Right renal cortex interstitium (tissue), 3 donors: ENCODE measurements around the gene ACO2. TPM values are rescaled to one million over a fixed set of nuclear protein-coding genes. Genes with fewer than 3 reads are reported as not detected.
"Not testable (repeated sequence)": the region's sequence is repeated elsewhere in the genome, so short reads cannot be mapped to it uniquely, and the experiment has no call there.

Experiments used
- DNase-seq, 3 donors: peaks; one replicate each; pipeline ENCODE4 v3.0.0-alpha.2; 2013; ENCODE audit warnings: low read depth in 3 of 3, low spot score in 2 of 3
- polyA plus RNA-seq, 3 donors: library from polyadenylated mRNA; unstranded; fragments of 120-200 nt; gene quantifications; one replicate each; pipeline ENCODE4 v1.2.1, GENCODE V29; 2013; ENCODE audit not compliant: insufficient read length in 3 of 3

Gene ACO2
- polyA plus RNA-seq = 100 to 1,000 TPM; 116 to 135 (median 127) TPM

DNA sequence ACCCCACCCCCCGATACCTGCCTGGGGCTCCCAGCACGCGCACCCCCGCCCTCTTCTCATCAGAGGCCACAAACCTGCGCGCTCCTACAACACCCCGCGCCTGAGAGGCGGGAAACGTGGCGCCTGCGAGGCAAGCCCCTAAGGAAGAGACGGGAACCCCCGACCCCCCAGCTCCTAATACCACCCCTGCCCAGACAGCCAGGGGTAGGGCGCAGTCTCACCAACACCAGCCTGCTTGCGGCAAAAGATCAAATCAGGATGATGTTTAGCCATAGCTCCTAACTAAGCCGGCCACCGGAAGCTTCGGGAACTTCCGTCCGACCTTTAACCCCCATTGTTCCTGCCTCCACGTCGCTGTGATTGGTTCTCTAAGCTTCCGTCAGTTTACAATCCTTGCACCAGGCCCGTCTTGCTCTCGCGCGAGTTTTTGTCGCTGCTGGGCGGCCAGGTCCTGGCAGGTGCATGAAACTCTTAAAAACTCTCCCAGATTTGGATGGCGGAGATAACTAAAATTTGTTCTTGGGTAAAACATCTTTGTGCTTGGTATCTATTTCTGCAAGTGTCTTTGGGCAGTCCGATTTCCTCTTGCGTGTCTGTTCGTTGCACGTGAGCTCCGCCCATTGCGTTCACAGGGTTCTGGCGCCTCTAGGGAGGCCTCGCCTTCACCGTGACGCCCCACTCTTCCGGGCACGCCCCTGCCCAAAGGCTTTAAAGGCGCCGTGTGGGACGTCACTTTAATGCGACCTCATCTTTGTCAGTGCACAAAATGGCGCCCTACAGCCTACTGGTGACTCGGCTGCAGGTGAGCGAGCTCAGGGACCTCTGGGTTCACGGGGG is at the start of gene ACO2, which contains the start of gene PHF5A:
ACO2 (plus strand) TSS at position 737 of the 837 bp plus-strand sequence; CDS start at position 767, 30 bp downstream.
PHF5A (minus strand) TSS at position 312 of the 837 bp plus-strand sequence; CDS start at position 273, 39 bp downstream.
- DNase-seq = peak; percentile 99 to 100 (median 99)

DNA sequence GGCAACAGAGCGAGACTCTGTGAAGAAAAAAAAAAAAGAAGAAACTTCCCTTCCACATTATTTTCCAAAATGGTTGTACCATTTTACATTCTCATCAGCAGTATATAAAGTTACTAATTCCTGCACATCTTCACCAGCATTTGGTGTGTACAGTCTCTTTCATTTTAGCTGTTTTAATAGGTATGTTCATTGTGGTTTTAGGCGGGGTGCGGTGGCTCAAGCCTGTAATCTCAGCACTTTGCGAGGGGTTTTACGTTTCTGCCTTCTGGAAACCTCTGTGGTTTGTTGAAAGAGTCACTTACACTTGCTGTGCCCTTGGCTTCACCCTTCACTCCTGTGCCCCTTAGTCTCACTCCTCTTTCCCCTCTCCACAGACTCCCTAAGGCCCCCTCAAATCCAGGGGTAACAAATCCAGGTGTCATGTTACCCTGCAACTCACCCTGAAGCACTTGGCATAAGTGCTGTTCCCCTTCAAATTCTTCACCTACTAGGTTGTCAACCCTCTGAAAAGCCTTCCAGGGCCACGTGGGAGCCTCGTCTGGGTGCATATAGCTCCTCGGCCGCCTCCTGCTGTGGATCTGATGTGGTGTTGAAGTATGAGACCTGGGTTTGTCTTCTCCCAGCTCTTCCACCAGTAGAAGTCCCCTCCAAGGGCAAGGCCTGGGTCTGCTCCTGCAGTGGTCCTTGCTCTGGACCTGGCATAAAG is 43.1 kb upstream of the ACO2 start:
- DNase-seq = no peak

DNA sequence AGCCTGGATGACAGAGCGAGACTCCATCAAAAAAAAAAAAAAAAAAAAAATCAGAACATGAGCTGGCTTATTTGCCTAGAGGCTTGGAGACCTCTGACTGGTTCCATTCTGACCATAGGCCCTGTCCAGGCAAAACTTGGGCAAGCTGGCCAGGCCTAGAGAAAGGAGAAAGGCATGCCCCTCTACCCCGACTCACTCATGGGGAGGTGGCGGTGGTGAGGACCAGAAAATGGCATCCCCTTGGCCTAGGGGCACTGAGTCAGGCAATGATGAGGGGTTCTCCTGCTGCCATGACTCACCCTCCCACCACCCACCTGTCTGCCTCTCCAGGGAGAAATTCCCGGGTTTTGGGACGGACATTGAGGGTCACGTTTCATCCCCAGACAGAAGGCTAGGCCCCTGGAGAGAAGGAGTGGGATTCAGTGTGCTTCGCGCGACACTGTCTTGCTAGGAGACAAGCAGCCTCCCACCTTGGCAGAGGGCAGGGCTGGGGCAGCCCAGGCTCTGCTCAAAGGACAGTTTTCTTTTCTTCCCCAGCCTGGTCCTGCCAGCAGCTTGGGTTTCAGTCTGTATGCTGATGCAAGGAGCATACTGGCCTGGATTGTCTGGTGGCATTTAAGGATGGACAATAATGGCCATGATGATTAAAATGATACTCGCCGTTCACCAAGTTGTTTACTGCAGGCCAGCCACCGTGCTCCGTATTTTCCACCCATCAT is 39.5 kb upstream of the ACO2 start:
- no peak for DNase-seq

DNA sequence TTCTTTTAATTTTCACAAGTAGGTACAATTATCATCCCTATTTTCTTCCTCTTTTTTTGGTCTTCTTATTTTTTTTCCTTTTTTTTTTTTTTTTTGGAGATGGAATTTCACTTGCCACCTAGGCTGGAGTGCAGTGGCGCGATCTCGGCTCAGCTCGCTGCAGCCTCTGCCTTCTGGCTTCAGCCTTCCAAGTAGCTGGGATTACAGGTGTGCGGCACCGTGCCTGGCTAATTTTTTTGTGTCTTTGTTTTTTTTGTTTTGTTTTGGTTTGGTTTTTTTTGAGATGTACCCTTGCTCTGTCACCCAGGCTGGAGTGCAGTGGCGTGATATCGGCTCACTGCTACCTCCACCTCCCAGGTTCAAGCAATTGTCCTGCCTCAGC is 39.0 kb upstream of the ACO2 start:
- DNase-seq = no peak

DNA sequence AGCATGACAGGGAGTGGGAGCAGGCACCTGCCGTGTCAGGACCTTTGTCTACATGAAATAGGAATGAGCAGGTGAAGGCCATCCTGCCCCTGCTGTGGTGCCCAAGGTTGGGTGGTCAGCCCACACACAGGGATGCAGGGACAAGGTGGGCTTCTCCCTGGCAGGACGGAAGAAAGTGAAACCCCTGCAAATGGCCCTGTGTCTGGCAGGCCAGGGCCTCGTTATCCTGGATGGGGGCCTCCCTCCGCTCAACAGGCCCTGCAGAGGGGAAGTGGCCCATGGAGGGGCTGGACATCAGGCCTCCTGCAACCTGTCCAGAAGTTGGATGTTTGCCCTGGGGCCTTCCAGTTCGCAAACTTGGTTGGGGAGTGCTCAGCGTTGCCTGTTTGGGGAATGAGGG is 37.3 kb upstream of the ACO2 start:
- no peak for DNase-seq

DNA sequence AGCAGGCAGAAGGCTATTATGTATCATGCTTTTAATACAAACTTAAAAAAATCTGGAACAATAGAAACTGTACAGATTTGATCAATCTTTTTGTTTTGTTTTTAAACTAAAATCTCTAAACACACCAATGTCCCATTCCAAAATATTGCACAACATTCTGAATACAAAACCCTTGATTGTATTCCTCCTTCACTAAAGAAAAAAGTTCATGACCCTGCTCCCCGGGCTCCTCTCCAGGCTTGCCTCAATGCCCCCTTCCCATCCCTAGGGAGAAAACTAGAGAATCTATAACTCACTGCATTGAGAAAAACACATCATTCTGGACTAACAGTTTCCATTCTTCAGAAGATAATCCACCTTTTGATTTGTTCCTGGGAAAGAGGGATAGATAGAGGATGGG is 35.4 kb upstream of the ACO2 start:
- DNase-seq = not testable (repeated sequence)

DNA sequence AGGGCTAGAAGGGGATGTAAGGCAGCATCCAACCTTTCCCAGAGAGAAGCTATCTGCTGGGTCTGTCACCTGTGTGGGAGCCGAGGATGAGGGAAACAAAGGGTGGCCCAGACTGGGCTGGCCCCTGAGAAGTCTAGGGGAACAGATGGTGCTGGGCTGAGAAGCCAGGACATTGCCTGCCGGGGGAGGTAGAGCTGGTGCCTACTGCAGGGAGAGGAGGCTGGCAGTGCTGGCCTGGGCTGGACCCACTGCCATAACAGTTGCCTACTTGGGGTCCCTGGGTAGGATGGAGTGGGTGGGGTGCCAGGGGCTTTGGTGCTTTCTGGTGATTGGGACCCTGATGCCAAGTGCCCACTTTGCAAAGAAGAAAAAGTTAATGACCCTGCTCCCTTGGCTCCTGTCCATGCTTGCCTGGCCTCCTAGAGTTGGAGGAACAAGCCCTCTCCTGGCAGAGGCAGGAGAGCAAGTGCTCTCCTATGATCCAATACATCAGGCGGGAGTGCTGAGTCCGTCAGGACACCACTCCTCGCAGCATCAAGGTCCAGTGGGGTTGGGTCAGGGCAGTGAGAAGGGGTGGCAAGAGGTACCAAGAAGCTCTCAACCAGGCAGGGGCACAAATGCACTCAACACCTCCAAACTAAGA is 34.4 kb upstream of the ACO2 start:
- DNase-seq = not testable (repeated sequence)

DNA sequence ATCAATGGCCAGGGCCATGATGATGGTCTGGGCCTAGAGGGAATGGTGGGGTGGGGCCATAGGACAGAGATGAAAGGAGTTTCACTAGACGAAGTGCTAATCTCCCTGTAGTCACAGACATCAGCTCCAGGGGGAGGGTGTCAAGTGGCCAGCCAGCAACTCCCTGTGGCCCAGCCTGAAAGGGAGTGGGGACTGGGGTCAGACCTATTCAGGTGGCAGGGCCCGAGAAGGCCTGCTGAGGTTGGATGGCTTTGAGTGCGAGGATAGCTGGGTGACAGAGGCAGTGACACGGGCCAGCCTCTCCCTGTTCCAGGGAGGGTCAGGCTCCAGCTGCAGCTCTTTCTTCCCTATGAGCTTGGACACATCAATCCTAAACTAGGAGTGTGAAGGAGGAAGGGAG is 33.4 kb upstream of the ACO2 start:
- no peak for DNase-seq

DNA sequence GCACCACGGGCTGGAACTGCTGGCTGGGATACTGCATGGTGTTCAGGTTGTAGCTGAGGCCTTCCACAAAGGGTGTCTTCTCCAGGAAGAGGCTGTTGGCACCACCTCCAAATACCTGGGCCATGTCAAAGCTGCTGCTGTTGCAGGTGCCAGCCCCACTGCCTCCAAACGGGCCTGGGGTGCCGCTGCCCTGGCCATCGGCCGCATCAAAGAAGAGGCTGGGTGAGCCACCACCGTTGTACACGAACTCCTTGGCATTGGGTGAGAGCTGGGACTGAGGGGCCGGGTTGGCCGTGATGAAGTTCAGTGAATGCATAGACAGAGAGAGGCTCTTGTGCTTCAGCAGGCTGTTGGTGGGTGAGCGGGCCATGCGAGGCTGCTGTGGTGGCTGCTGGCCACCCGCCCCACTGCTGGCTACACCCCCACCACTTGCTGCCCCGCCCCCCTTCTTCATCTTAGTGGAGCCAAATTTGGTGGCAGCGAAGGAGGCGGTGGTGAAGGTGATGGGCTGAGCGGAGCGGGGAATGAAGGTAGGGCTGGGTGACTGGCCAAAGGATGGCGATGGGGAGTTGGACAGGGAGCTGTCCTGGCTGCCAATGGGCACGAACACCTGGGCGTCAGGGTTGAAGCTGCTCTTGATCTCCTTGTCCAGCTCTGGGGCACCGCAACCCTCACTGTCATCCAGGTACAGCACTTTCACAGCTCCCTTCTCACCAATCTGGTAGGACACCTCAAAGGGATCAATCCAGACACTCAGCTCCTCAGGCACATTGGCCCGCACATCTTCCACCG is 32.4 kb upstream of the ACO2 start:
- no peak for DNase-seq

DNA sequence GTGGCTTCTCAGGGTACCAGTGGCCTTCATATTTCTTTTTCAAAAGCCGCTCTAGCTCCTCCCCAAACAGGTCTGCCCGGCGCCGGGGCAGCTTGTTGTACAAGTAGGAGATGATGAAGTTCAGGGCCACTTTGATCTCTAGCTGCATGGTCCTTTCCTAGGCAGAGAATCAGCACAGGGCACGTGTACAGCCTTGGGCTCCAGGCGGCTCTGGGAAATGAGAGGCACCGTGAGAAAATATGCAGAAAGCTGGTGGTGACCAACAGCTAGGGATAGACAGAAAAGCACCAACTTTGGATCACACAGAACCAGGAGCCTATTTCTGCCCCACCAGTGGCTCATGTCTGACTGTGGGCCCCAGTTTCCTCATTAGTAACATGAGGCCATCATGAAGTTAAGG is 31.7 kb upstream of the ACO2 start:
- no peak for DNase-seq

DNA sequence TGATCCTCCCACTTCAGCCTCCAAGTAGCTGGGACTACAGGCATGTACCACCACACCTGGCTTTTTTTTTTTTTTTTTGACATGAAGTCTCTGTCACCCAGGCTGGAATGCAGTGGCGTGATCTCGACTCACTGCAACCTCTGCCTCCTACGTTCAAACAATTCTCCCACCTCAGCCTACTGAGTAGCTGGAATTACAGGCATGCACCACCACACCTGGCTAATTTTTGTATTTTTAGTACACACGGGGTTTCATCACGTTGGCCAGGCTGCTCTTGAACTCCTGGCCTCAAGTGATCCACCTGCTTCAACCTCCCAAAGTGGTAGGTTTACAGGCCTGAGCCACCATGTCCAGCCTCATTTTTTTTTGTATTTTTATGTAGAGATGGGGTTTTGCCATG is 28.4 kb upstream of the ACO2 start:
- DNase-seq = not testable (repeated sequence)

DNA sequence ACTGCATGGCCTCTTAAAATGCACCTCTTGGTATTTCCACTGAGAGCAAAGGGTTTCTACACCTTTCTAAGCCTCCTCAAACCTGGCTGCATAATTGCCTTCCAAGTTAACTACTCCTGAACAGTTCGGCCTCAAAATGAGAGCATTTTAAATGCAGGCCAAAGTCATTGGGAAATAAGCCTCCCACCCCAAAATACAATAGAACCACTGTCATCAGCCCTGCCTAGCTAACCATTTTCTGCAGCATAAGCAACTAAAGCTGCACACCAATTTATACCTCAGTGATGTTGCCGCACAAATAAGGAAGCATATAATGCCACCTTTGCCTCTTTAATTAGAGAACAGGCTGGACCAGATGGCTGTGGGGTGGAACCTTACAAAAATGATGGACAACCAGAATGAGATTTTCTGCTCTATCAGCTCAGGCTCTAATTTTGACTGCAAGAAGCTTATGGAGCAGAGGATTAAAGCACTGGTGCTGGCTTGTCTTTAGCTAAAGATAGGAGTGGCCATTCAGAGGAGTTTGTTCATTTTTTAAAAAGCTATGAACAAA is 26.6 kb upstream of the ACO2 start:
- DNase-seq = no peak

DNA sequence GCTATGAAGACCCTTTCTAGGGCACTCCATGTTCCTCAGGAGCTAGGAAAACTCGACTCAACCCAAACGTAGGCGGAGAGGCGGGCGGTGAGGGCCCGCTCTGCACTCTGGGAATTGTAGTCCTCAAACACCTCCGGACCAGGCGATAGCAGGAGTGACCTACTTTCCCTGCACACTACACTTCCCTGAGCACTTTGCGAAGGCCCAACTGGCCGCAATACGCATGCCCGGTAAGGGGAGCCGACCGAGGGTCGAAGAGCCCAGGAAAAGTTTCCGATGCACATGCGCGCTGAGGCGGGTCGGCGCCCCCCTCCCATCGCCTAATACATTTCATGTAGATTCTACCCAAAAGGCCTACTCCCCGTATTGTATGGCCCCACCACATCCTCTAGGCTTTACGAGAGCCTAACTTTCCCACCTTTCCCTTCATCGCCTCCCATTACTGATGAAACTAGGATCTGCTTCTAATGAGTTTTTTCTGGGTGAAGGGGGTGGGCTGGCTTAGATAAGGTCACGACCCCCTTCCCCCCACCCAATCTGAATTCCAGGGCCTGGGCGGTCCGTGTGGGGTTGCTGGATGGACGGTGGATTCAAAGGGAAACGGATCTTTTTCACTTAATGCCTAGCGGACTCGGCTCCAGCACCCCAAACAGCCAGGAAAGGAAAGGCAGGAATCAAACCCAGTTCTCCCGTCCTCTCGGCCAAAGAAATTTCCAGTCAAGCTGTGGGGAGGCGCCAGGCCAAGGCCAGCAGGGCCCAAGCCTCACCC is 24.4 kb upstream of the ACO2 start:
- peak; percentile 91 to 97 (median 92) for DNase-seq

DNA sequence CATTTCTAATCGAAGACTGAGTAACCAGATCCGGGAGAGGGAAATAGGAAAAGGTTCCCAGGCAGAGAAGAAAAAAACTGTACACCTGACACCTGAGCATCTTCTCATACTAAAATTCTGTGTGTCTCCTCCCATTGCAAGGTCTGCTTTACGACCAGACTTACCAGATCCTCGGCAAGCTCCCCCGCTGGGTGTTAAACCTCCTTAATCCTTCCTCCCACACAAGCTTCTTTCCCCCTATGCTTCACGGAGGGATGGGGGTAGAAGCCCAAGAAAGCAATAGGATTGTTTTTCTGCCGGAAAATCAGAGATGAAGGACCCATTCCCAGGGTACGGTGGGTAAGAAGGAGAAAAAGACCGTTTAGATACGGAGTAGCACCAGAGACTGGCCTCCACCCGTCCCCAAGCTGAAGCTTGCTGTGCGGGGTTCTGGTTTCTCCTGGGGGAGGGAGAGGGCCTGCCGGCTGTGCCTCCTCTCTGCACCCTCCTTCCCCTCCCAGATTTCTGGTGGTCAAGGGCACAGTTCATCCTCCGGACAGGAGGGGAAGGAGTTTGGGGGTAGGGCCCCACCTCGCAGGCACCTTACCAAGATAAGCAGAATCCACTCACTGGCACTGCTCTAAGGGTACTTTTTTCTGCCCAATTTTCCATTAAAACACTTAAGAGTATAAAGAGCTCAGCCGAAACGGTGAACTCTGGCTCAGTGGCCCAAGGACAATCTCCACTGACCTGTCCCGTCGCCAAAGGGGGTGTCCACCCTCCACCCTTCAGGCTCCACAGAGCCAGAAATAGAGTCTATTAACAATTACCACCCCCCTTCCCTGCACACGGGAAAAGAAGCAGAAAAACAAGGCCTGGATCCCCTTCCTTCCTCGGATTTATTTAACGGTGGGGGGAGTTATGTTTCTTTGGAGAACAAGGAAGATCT is 23.5 kb upstream of the ACO2 start:
- DNase-seq = no peak

DNA sequence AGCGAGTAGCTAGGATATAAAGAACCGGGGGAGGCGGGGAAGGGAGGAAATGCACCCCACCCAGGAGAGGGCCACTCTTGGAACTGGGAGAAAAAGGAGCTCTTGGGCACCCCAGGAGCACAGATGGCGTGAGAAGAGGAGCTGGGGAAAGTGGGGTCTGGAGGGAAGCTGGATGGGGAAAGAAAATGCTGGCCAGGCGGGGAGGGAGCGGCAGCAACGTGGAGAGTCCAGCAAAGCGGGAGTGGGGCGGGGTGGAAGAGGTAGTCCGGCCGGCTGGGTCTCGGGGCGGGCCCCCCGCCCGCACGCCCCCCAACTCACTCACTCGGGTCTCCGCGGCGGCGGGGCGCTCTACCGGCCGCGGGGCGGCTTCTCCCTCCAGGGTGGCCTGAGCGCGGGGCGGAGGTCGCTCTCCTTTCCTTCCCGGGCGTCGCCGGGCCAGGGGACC is 22.8 kb upstream of the ACO2 start:
- no peak for DNase-seq

DNA sequence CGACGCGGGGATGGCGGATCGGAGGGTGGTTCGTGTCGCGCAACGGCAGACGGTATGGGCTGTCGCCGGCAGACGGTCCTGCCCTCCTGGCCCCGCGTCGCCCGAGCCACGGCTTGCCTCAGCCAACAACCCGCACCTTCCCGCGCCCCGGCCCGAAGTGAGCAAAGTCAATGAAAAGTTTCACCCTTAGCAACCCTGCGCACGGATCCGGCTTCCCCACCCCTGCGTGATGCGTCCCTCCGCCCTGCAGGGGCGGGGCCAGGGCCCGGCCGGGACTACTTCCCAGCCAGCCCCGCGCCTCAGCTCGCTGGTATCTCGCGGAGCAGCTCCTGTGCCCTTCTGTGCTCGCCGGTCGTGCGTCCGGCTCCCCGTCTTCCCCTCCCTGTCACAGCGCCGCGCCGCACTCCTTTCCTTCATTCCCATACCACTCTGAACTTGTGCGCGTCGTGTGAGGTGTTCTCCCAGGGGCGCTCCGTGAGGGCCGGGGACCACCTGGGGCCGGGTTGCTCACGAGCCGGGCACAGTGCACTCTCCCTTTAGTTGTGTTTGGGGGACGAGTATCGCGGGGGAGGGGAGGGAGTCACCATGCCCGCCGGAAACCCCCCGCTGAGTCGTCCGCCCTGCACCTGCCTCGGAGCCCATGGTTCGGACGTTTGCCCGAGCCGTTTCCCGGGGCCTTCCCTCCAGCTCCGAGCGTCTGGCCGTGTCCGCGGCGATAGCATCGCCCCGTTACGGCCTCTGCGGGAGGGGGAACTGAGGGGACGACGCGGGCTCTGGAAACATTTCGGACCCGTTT is 22.1 kb upstream of the ACO2 start, which contains the start of gene TOB2:
TOB2 (minus strand) TSS at position 163 of the 796 bp plus-strand sequence. CDS start 9,456 bp downstream, outside the sequence.
- peak; percentile 86 to 91 (median 90) for DNase-seq
